K562 (cell line): ENCODE results near the gene NPM3. TPM values are rescaled to one million over a fixed set of nuclear protein-coding genes. Genes with fewer than 3 reads are reported as not detected.

Source experiments
- ATAC-seq: fragments of 200-7000 bp; cut with Tn5 transposase; 3 replicates; pipeline ENCODE4 v1.9.1; 2020; ENCODE audit warnings: moderate library complexity
- BruUV-seq: library from RNA; stranded (reverse); fragments of 400-500 nt; replicated peaks from 2 replicates; lab custom pipeline; 2021; lab: Mats Ljungman, UMichigan
- CTCF ChIA-PET: fragments of 300-600 bp; formaldehyde crosslinking; extraction: SDS; loops from one replicate; lab custom pipeline; 2021; ENCODE audit warnings: low intra/inter-chr PET ratio; lab: Yijun Ruan, JAX
- POLR2A ChIA-PET: fragments of 300-600, 350-650 bp; sonication (Branson Sonifier 250); formaldehyde crosslinking; extraction: SDS; loops from one replicate; lab custom pipeline; 2021; ENCODE audit warnings: antibody characterized with exemption, inconsistent platforms; lab: Yijun Ruan, JAX
- DNase-seq, 4 experiments: peaks; one replicate each; pipeline versions ENCODE4 v3.0.0 to v3.0.0-alpha.2; 2011 to 2018; ENCODE audit warnings: low spot score in 3 of 4, mixed read lengths in 3 of 4; ENCODE audit errors: extremely low read depth in 1 of 4
- FAIRE-seq: peaks from 2 replicates; lab custom pipeline; 2011; peaks lifted over from hg19 to GRCh38; lab: Jason Lieb, UNC
- H2AFZ ChIP-seq: 2 replicates; pipeline ENCODE4 v1.6.0; 2011; ENCODE audit warnings: low read depth, low read length, control low read depth, inconsistent platforms
- H3K27ac ChIP-seq: fragments of 200-600 bp; 3 replicates; pipeline ENCODE4 v1.8.0; 2011; ENCODE audit warnings: low read depth, mild to moderate bottlenecking, control low read depth, inconsistent platforms, low read length, moderate library complexity, mixed read lengths; ENCODE audit errors: extremely low read depth
- H3K27me3 ChIP-seq, 2 experiments: fragments of 300-600 bp in 1 of 2; 2 replicates in 1 of 2; 3 replicates in 1 of 2; pipeline versions ENCODE4 v1.6.0 to v1.8.0; 2011; ENCODE audit warnings: inconsistent platforms in 2 of 2, low read length in 2 of 2, mild to moderate bottlenecking in 1 of 2, mixed read lengths in 1 of 2, moderate library complexity in 1 of 2; ENCODE audit not compliant: control insufficient read depth in 2 of 2, insufficient read depth in 2 of 2
- H3K36me3 ChIP-seq: fragments of 300-600 bp; 3 replicates; pipeline ENCODE4 v1.8.0; 2011; ENCODE audit warnings: mild to moderate bottlenecking, low read length, inconsistent platforms; ENCODE audit not compliant: control insufficient read depth, insufficient read depth
- H3K4me1 ChIP-seq, 2 experiments: fragments of 200-600 bp in 1 of 2; replicated peaks in 1 of 2; 2 replicates in 1 of 2; 3 replicates in 1 of 2; pipeline versions ENCODE4 v1.5.1 to v1.8.0; 2011; ENCODE audit warnings: inconsistent platforms in 2 of 2, low read length in 2 of 2, mild to moderate bottlenecking in 1 of 2, mixed read lengths in 1 of 2, moderate library complexity in 1 of 2; ENCODE audit not compliant: control insufficient read depth in 2 of 2, insufficient read depth in 2 of 2
- H3K4me2 ChIP-seq: 2 replicates; pipeline ENCODE4 v1.6.1; 2011; ENCODE audit warnings: low read length, control low read depth, inconsistent platforms, mixed read lengths; ENCODE audit not compliant: insufficient read depth
- H3K4me3 ChIP-seq: fragments of 200-600 bp; sonication (generic), shearing (Covaris generic); 2 replicates; pipeline ENCODE4 v1.5.1; 2016; ENCODE audit warnings: control low read depth, inconsistent platforms
- H3K79me2 ChIP-seq: fragments of 200-600 bp; 3 replicates; pipeline ENCODE4 v1.8.0; 2011; ENCODE audit warnings: low read length, inconsistent platforms; ENCODE audit not compliant: control insufficient read depth, insufficient read depth
- H3K9ac ChIP-seq, 2 experiments: 2 replicates each; pipeline versions ENCODE4 v1.6.0 to v1.6.1; 2011; ENCODE audit warnings: low read depth in 2 of 2, low read length in 2 of 2, control low read depth in 1 of 2, inconsistent platforms in 1 of 2, mild to moderate bottlenecking in 1 of 2, mixed read lengths in 1 of 2; ENCODE audit not compliant: insufficient read depth in 1 of 2
- H3K9me1 ChIP-seq: one replicate; pipeline ENCODE4 v1.6.0; 2011; ENCODE audit warnings: inconsistent platforms, mild to moderate bottlenecking, low read length, moderate library complexity; ENCODE audit not compliant: control insufficient read depth, insufficient read depth
- H3K9me3 ChIP-seq: replicated peaks from 2 replicates; pipeline ENCODE4 v1.5.1; 2011; ENCODE audit warnings: low read depth, low read length, inconsistent platforms; ENCODE audit not compliant: control insufficient read depth, insufficient read depth
- H4K20me1 ChIP-seq: replicated peaks from 2 replicates; pipeline ENCODE4 v1.6.1; 2011; ENCODE audit warnings: low read length, inconsistent platforms, mixed read lengths; ENCODE audit not compliant: control insufficient read depth, insufficient read depth
- KAT7 ChIP-seq: sonication (generic); formaldehyde crosslinking; IDR thresholded peaks from 2 replicates; pipeline ENCODE4 v1.8.0; 2022; ENCODE audit warnings: missing genetic modification reagents, mild to moderate bottlenecking, borderline replicate concordance
- MED1 ChIP-seq: sonication (generic); formaldehyde crosslinking; IDR thresholded peaks from 2 replicates; pipeline ENCODE4 v1.8.1; 2023; ENCODE audit warnings: missing genetic modification reagents, borderline replicate concordance
- PTTG1 ChIP-seq: fragments of 450-650 bp; IDR thresholded peaks from 2 replicates; pipeline ENCODE4 v1.6.1; 2016; ENCODE audit warnings: low read depth, mild to moderate bottlenecking, missing genetic modification characterization, missing compliant biosample characterization
- RCOR1 ChIP-seq, 2 experiments: IDR thresholded peaks; 2 replicates each; pipeline ENCODE4 v1.6.1; 2012; ENCODE audit warnings: low read depth in 2 of 2, low read length in 2 of 2, borderline replicate concordance in 1 of 2, improper control_type of control experiment in 1 of 2
- SMAD1 ChIP-seq: fragments of 150-350 bp; IDR thresholded peaks from 2 replicates; pipeline ENCODE4 v1.6.1; 2014; ENCODE audit warnings: low read length, low read depth; ENCODE audit not compliant: partially characterized antibody
- XRCC4 ChIP-seq: IDR thresholded peaks from one replicate; pipeline ENCODE4 v1.6.1; 2011; ENCODE audit not compliant: insufficient read depth, insufficient read length; ENCODE audit errors: extremely low read depth
- ZNF639 ChIP-seq, 2 experiments: fragments of 200-800 bp in 1 of 2; sonication (Bioruptor generic) in 1 of 2; sonication (generic) in 1 of 2; formaldehyde crosslinking in 1 of 2; IDR thresholded peaks in 1 of 2; conservative IDR thresholded peaks in 1 of 2; 2 replicates each; pipeline versions ENCODE4 v1.5.0 to v1.6.1; 2016 to 2020; ENCODE audit warnings: missing compliant biosample characterization in 1 of 2, missing genetic modification characterization in 1 of 2, missing genetic modification reagents in 1 of 2
- WGBS: fragments of 100-300 bp; shearing (Covaris generic); methylation state at CpG from one replicate; pipeline ENCODE4 v1.1.6; 2016; ENCODE audit warnings: low coverage, mixed read lengths; ENCODE audit not compliant: insufficient coverage; ENCODE audit errors: missing lambda C conversion rate; 5-methylcytosine and 5-hydroxymethylcytosine counted together
- in situ Hi-C: fragments of 300-500 bp; cut with MboI; formaldehyde crosslinking; loops from 4 replicates; pipeline ENCODE4 v1.15.0; 2018; ENCODE audit warnings: inconsistent platforms, mixed read lengths
- intact Hi-C: fragments of 100-400 bp; cut with micrococcal nuclease; formaldehyde crosslinking; loops from 2 replicates; pipeline ENCODE4 v1.14.2; 2022
- polyA plus RNA-seq, 8 experiments: library from polyadenylated mRNA; depleted of rRNA in 4 of 8; stranded (reverse) in 5 of 8; unstranded in 3 of 8; fragments of >200 nt; fragmentation: Nextera tagmentation in 2 of 8; fragmentation: Illumina TruSeq in 1 of 8; extraction: Ambion mirVana in 2 of 8; extraction: Trizol in 1 of 8; gene quantifications; 2 replicates each; pipeline versions ENCODE4 v1.2.1 to v1.2.3, GENCODE V29; 2011 to 2014; ENCODE audit warnings: inconsistent platforms in 1 of 8, missing spikeins in 1 of 8
- total RNA-seq, 7 experiments: library from RNA; depleted of rRNA in 6 of 7; stranded (reverse); fragments of >200 nt in 6 of 7; fragmentation: Illumina TruSeq in 2 of 7; extraction: Trizol in 2 of 7; gene quantifications; 2 replicates each; pipeline versions ENCODE4 v1.2.1 to v1.2.3, GENCODE V29; 2011 to 2021; ENCODE audit warnings: low replicate concordance in 1 of 7

The NPM3 gene
- total and polyA plus RNA-seq, 9 of the 15 experiments (the other 6 are each of a cell fraction or from before 2014, with no cell fraction given): 15.2 to 239 (median 114) TPM

DNA sequence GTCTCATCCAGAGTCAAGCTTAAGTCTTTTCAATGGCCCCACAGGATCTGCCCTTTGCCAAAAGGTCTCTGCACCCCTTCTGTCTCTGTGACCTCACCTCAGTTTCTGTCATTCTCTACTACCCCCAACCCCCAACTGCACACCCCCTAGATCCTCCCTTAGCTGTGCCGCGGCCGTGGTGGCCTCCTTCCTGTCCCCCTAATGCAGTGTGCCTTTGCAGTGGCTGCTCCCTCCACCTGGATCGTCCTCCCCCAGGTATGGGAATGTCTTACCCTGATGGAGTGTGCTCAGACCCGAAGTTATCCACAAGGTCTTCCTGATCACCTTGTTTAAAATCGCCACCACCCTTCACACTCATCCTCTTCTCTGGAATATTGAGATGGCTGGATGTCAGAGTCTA is 16.9 kb downstream of the NPM3 start:
- H4K20me1 ChIP-seq: 0 out of 2 replicates have a peak, but pooled peaks cover 5% of the 10 kb centered on the region
- ChIA-PET CTCF (no interaction called here), POLR2A (interaction anchor here (1.1 kb wide), 1 partner anchor 12 kb away, joined by 3 read pairs; no protein-coding TSS in a partner anchor)
- H3K9me3 ChIP-seq: no peaks in the 10 kb centered on the region
- no peak overlapping the region for H3K9ac ChIP-seq
- H3K79me2 ChIP-seq: no peaks in the 10 kb centered on the region
- TF ChIP-seq MED1 (CRISPR knock-in tag): no peak
- TF ChIP-seq SMAD1: no peak
- TF ChIP-seq ZNF639 (CRISPR knock-in tag; conservative IDR thresholded peaks at IDR 0.05 in 1 of 2, IDR thresholded peaks at IDR 0.05 in 1 of 2): no peak
- TF ChIP-seq RCOR1 (IDR thresholded peaks at IDR 0.05; ENCODE audit: borderline replicate concordance in 1 of 2, low read depth in 2 of 2, low read length in 2 of 2): no peak
- no peak for TF ChIP-seq XRCC4
- no peak for TF ChIP-seq PTTG1 (tag)
- TF ChIP-seq KAT7: no peak
- BruUV-seq: no TSS peak
- no peak overlapping the region for H3K27ac ChIP-seq
- no peak for DNase-seq
- intact Hi-C loops: no loop called here
- no peak overlapping the region for H3K4me3 ChIP-seq
- ATAC-seq: no peak
- no peak for FAIRE-seq
- no peaks in the 10 kb centered on the region for H3K9me1 ChIP-seq
- H3K36me3 ChIP-seq: no peaks in the 10 kb centered on the region
- H3K4me1 ChIP-seq: peaks cover 0 to 12% of the 10 kb centered on the region in 2 experiments; a peak in 2 of 5 replicates
- in situ Hi-C loops: no loop called here
- H3K4me2 ChIP-seq: no peak overlapping the region
- H3K27me3 ChIP-seq: peaks cover 20 to 64% of the 10 kb centered on the region in 2 experiments; a peak in 4 of 5 replicates
- H2AFZ ChIP-seq: no peak overlapping the region
- 0% methylated on average over 6 of the region's 6 CpGs for WGBS
